ENCODE measurements around the gene TMEM72.
A peak's percentile ranks its signal among the peaks of the same experiment; 100 is the strongest.

The TMEM72 gene

GRCh38 chr10:44956717-44957706 lies 45.9 kb downstream of the TMEM72 start:
- no peak for DNase-seq

- no peak for DNase-seq
These were observed 47.2 kb downstream of the TMEM72 start for GRCh38 chr10:44958196-44958897.

DNA sequence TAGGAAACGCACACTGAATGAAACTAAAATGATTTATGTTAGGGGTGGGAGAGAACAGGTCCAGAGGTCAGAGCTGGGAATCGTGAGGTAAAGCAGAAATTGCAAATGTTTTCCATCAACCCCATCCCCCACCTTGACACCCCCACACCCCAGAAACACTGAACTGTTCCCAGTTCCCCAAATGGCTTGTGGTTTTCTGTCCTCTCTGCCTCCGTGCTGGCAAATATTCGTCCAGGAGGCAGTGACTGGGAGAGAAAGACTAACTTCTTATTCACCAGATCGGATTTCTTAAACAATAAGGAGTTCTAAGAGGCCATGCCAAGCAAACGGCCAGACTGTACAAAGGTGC lies 47.7 kb downstream of the TMEM72 start:
- DNase-seq = no peak

DNA sequence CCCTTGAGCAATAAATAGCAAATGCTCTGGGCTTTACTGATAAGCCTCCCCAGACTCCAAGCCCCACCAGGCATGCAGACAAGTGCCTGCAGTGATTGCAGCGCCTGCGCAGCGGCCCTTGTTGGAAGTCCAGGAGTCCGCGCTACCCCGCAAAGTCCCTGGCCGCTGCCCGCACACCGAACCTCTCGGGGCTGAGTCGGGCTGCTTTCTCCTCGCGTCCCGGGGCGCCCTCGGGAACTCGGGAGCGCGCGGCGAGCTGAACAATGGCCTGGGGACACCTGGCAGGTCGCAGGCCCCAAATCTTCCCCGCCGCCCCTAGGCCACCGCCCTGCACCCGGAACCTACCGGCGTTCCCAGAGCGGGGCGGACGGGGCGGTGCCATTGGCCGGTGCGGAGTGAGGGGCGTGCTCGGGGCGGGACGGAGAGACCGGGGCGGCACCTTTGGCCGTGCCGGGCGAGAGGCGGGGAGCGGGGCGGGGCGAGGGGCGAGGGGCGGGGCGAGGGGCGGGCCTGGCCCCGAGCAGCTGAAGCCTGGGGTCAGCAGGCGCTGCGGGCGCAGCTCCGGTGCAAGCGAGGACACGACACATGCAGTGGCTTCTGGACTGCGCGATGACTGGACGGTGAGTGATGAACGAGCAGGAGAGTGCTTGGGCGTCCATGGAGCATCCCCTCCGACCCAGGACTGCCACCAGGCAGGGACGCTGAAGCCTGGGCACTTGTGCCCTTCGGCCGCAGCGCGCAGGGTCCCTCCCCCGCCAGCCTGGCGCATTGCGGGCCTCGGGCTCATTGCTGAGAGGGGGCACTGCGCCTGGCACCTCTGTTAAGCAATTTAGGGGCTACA lies 48.3 kb downstream of the TMEM72 start, which contains the start of gene RASSF4:
Gene RASSF4 (plus strand): TSS at position 556 of the 841 bp plus-strand sequence. CDS start 10,401 bp downstream, outside the sequence.
- DNase-seq = peak; percentile 90

- DNase-seq = no peak
These were observed 48.9 kb downstream of the TMEM72 start for GRCh38 chr10:44960088-44960460.

- DNase-seq = no peak
These were observed 49.5 kb downstream of the TMEM72 start for GRCh38 chr10:44960482-44961229.

- DNase-seq = no peak
These were observed 50.1 kb downstream of the TMEM72 start for GRCh38 chr10:44961230-44961571.

DNA sequence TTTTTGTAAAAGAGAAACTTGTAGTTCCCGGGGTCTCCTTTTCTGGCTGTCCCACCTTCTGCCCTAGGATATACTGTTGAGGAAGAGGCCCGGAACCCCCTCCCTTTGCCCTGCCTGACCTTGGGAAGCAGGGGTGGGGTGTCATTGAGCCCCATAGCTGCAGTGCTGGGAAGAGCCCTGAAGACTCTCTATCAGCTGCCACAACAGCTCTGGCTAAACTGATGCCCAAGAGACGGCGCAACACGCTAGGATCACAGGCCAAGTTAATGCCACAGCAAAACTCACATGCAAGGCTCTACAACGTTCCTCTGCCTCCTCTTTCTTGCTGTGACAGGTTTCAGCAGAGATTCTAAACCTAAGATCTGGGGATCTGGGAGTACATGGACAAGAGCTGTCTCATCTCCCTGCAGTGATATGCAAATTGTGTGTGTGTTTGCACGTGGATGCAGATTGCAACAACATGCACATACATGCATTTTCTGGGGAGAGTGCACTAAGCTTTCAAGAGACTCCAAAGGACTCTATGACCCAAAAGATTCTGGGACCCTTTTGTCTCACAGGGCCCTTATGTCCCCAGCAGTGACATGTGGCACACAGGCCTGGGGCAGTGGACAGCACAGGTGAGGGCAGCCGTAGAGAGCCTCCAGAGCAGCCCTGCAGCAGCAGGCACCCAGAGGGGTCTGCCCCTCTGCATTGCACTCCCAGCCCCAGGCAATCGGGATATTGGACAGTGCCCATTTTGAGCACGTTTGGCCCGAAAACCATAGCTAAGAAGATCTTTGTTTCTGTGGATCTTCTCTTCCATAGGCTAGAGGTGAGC lies 51.0 kb downstream of the TMEM72 start:
- no peak for DNase-seq

DNA sequence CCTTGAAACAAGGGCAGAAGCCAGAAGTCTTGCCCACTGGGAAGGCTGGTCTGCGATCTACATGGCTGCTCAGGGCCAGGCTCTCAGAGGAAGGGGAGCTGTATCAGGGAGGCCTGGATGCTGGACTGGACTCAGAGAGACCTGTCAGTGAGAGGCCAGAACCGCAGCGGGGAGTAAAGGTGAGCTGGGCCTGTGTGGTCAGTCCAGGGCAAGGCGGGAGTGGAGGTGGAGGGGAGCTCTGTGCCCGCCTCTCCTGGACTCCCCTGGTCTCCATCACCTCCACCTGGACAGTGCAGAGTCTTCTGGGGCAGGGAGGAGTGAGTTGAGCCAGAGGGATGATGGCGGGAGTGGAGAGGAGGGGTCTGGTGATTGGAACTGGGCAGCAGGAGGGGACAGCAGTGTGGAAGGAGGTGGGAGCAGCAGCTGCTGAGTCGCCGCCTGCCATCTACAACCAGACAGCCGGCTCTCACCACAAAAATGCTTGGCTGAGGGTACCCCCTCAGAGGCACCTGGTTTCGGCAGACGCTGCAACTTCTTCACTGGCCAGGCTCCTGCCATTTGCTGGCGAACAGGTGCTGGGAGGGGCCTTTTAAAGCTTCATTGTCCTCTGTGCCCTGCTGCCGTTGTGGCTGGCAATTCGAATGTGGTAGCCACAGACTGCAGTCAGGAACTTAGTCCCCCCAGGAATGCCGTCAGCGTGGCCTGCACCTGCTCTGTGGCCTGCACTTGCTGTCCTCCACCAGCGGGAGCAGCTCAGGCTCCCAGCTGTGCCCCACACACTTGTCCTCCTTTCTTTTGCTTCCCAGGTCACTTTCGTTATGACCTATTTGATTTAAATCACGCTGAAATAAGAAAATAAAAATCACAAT lies 52.0 kb downstream of the TMEM72 start:
- DNase-seq = no peak

DNA sequence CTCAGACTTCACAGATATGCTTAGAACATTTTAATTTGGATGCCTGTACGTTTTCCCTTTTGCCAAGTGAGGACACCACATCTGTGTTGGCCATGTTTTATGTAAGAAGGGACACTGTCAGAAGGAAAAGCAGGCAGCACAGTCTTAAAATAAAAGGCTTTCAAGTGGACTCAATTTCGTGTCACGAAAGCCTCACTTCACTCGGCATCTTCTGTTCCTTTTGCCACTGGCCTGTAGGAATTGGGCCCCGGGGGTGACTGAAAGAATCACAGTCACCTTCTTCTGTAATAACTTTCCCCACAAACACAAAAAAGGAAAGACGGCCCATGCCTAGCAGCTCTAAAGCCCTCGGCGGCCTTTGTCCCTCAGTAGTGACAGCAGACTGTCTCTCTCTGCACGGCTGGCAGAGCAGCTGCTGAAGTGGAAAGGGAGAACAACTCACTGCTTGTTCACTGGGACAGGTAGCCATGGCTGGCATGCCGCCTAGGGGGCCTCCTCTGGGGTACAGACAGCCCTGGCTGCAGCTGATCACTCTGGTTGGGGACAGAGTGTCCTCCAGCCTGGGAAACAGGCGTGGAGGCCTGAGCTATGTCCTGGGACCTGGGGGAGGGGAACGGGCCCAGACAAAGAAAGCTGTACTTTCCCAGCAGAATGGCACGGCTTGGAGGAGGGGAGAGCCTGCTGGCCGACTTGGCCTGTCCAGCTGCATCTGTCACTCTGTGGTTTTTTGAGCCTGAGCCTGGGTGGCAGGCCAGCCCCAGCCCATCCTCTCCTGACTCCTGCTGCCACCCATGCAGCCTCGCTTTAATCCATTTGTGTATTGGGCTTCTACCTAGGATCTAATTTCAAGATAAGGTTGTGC lies 52.9 kb downstream of the TMEM72 start:
- DNase-seq = no peak

GRCh38 chr10:44965104-44965503 lies 54.0 kb downstream of the TMEM72 start:
- no peak for DNase-seq

DNA sequence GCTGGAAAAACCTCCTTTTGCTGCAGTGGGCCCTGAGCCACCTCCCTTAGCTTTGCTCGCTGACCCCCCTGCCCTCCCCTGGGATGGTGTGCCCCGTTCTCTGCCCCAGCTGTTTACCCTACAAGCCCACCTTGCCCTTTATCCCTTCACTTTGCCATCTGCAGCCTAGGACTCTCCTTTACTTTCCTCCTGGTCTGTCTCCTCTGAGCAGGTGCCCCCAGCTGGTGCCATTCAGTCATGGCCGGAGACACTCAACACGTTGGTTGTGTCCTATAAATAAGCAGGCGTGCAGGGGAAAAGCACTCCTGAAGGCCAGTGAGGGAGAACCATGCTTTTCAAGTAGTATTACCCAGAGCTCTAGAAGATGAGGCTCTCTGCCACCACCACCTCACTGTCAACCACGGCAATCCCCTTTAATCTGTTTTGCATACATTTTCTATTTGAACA lies 54.5 kb downstream of the TMEM72 start:
- no peak for DNase-seq

DNA sequence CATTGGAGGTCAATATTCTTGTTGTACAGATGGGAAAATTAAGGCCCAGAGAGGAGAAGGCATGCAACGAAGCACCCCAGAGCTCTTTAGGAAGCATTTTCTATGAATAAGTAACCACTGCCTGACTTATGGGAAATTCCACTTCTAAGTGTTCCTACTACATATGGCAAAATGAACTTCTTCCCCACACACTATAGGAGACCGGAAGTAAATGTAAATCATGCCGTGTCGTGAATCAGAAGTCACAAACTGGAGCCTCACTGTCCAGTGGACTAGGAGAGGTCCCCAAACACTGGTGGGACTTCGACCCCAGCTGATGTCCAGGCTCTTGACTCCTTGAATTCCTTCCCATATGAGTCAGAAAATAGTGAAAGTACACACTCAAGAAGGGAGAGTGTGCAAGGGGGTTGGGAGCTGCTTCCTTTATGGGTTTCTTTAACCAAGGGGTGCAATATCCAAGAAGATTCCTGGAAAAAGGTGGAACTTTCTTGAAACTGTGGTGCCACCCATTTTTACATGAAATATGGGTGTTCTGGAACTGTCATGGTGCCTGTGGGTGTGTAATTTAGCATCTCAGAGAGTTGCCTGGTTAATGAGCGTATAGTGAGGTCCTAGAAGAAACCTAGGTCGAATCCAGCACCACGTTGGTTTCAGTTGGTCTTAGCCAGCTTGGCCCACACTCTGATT lies 55.1 kb downstream of the TMEM72 start:
- DNase-seq = no peak

GRCh38 chr10:44966816-44967509 lies 55.8 kb downstream of the TMEM72 start:
- no peak for DNase-seq

DNA sequence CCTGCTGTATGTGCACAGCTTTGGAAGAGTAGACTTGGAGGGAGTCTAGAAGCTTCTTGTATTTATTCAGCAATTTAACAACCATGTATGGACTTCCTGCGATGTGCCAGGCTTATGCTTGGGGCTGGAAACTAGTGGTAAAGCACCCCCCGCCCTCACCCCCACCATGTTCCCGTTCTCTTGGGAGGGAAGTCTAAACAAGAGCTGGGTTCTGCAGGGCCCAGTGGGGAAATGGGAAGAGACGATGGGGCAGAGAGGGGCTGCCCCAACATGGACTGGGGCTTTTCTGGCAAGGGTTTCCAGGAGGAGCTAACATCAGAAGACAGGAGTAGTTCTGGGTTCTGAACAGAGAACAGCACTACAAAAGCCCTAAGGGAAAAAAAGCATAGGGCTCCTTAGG lies 56.5 kb downstream of the TMEM72 start:
- no peak for DNase-seq

- peak; percentile 61 for DNase-seq
These were observed 57.0 kb downstream of the TMEM72 start for GRCh38 chr10:44968091-44968490.

DNA sequence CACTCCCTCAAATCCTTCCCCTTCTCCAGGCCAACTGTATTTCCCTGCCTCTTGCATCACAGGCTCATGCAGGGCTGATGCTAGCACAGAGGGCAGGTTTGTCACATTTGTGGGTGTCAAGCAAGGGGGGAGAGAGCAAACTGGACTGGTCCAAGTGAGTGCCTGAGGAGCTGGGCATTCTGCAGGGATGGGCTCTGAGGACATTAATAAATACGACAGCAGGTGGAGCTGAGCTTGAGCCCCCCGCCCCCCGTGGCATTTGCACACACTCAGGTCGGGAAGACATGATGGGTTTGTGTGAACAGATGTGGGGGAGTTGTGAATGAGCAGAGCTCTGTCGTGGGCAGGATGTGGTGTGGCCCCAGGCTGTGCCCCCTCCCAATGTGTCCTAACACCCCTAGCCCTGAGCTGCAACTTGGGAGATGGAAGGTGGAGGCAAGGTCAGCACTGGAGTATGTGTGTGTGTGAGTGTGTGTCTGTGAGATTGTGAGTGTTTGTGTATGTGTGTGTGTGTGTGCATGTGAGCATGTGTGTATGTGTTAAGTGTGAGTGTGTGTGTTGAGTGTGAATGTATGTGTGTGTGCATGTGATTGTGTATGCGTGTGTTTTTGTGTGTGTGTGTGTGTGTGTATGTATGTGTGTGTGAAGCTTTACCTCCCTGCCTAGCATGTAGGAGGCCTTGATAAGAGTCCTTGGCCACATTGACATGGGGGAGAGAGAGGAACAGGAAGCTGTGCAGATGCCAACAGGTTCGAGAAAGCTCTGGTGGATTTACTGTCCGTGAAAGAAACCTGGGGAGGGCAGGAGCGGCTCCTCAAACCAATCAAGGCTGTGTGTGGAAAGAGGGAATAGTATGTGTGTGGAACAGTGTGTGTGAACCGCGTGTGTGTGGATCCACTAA lies 57.6 kb downstream of the TMEM72 start:
- DNase-seq = peak; percentile 31
